ENCODE measurements around the gene SP140L.

SP140L gene

GRCh38 chr2:230441227-230441897, 114.4 kb downstream of the SP140L start:
- H3K27me3 ChIP-seq (ENCODE audit: control insufficient read depth, low read length), result no peaks in the 10 kb centered on the region
- H3K4me1 ChIP-seq (ENCODE audit: control insufficient read depth, low read length), result peaks cover 22% of the 10 kb centered on the region
- H3K36me3 ChIP-seq (ENCODE audit: control insufficient read depth, low read length), result peaks cover 26% of the 10 kb centered on the region
- H3K9me2 ChIP-seq (replicated peaks; ENCODE audit: control insufficient read depth, low read length), result no peaks in the 10 kb centered on the region
- H3K4me3 ChIP-seq (ENCODE audit: low read length), result no peak overlapping the region
- H3F3A ChIP-seq (ENCODE audit: control insufficient read depth, insufficient read depth), result no peaks in the 10 kb centered on the region
- no peaks in the 10 kb centered on the region for H3K9me3 ChIP-seq (ENCODE audit: control insufficient read depth, insufficient read depth, low read length)
- TF ChIP-seq EZH2phosphoT487 (IDR thresholded peaks at IDR 0.05; ENCODE audit: borderline replicate concordance, low read length) (no peak), CTCF (IDR thresholded peaks at IDR 0.05; ENCODE audit: low read depth, low read length, poor library complexity, severe bottlenecking) (no peak)
- no peak overlapping the region for H3K4me2 ChIP-seq (ENCODE audit: low read length)
- H4K20me1 ChIP-seq (ENCODE audit: control insufficient read depth, insufficient read depth, low read depth, low read length), result no peaks in the 10 kb centered on the region
- H3K27ac ChIP-seq (ENCODE audit: low read depth, low read length), result no peak overlapping the region
- peaks cover 9% of the 10 kb centered on the region for H3K79me2 ChIP-seq (ENCODE audit: control insufficient read depth, low read length)

GRCh38 chr2:230443541-230443940, 116.5 kb downstream of the SP140L start:
- Histone ChIP-seq H4K20me1 (ENCODE audit: control insufficient read depth, insufficient read depth, low read depth, low read length) (no peaks in the 10 kb centered on the region), H3K4me2 (ENCODE audit: low read length) (no peak overlapping the region), H3K27ac (ENCODE audit: low read depth, low read length) (no peak overlapping the region), H3F3A (ENCODE audit: control insufficient read depth, insufficient read depth) (no peaks in the 10 kb centered on the region), H3K79me2 (ENCODE audit: control insufficient read depth, low read length) (peaks cover 9% of the 10 kb centered on the region), H3K9me2 (replicated peaks; ENCODE audit: control insufficient read depth, low read length) (no peaks in the 10 kb centered on the region), H3K9me3 (ENCODE audit: control insufficient read depth, insufficient read depth, low read length) (no peaks in the 10 kb centered on the region), H3K36me3 (ENCODE audit: control insufficient read depth, low read length) (peaks cover 38% of the 10 kb centered on the region), H3K27me3 (ENCODE audit: control insufficient read depth, low read length) (no peaks in the 10 kb centered on the region), H3K4me1 (ENCODE audit: control insufficient read depth, low read length) (peaks cover 36% of the 10 kb centered on the region), H3K4me3 (ENCODE audit: low read length) (no peak overlapping the region)
- TF ChIP-seq CTCF (IDR thresholded peaks at IDR 0.05; ENCODE audit: low read depth, low read length, poor library complexity, severe bottlenecking) (no peak), EZH2phosphoT487 (IDR thresholded peaks at IDR 0.05; ENCODE audit: borderline replicate concordance, low read length) (no peak)

GRCh38 chr2:230444832-230445231, 117.8 kb downstream of the SP140L start:
- Histone ChIP-seq H3K4me3 (ENCODE audit: low read length) (no peak overlapping the region), H3K4me2 (ENCODE audit: low read length) (no peak overlapping the region), H3K27ac (ENCODE audit: low read depth, low read length) (no peak overlapping the region), H3K9me3 (ENCODE audit: control insufficient read depth, insufficient read depth, low read length) (no peaks in the 10 kb centered on the region), H3K4me1 (ENCODE audit: control insufficient read depth, low read length) (peaks cover 36% of the 10 kb centered on the region), H3K27me3 (ENCODE audit: control insufficient read depth, low read length) (no peaks in the 10 kb centered on the region), H3K36me3 (ENCODE audit: control insufficient read depth, low read length) (peaks cover 51% of the 10 kb centered on the region), H3K9me2 (replicated peaks; ENCODE audit: control insufficient read depth, low read length) (no peaks in the 10 kb centered on the region), H3F3A (ENCODE audit: control insufficient read depth, insufficient read depth) (no peaks in the 10 kb centered on the region), H4K20me1 (ENCODE audit: control insufficient read depth, insufficient read depth, low read depth, low read length) (no peaks in the 10 kb centered on the region), H3K79me2 (ENCODE audit: control insufficient read depth, low read length) (peaks cover 1% of the 10 kb centered on the region; the same call in 1 of the 2 replicates)
- no peak for TF ChIP-seq CTCF (IDR thresholded peaks at IDR 0.05; ENCODE audit: low read depth, low read length, poor library complexity, severe bottlenecking)
- TF ChIP-seq EZH2phosphoT487 (IDR thresholded peaks at IDR 0.05; ENCODE audit: borderline replicate concordance, low read length), result no peak
